IPS DF 6.9 (cell line): Measurements from ENCODE around the gene EPX.

Experiments
- DNase-seq: peaks from one replicate; pipeline ENCODE4 v3.0.0-alpha.2; 2013; ENCODE audit warnings: low read depth, low spot score
- H3K27ac ChIP-seq: one replicate; pipeline ENCODE4 v1.5.1; 2013; ENCODE audit warnings: low read length, control low read depth
- H3K27me3 ChIP-seq: 2 replicates; pipeline ENCODE4 v1.6.1; 2013; ENCODE audit warnings: mild to moderate bottlenecking, low read length; ENCODE audit not compliant: control insufficient read depth, insufficient read depth
- H3K36me3 ChIP-seq: 2 replicates; pipeline ENCODE4 v1.6.1; 2013; ENCODE audit warnings: low read length; ENCODE audit not compliant: control insufficient read depth, insufficient read depth
- H3K4me1 ChIP-seq: 2 replicates; pipeline ENCODE4 v1.6.1; 2013; ENCODE audit warnings: low read length; ENCODE audit not compliant: control insufficient read depth, insufficient read depth
- H3K4me3 ChIP-seq: 2 replicates; pipeline ENCODE4 v1.5.1; 2013; ENCODE audit warnings: mild to moderate bottlenecking, low read length
- H3K9me3 ChIP-seq: 2 replicates; pipeline ENCODE4 v1.6.1; 2013; ENCODE audit warnings: low read length, inconsistent platforms; ENCODE audit not compliant: control insufficient read depth, insufficient read depth
- WGBS: extraction: QIAGEN DNeasy Blood & Tissue Kit; methylation state at CpG from one replicate; pipeline ENCODE4 v1.1.7; 2013; ENCODE audit warnings: mixed read lengths, missing lambda C conversion rate; ENCODE audit not compliant: insufficient read length, insufficient coverage; 5-methylcytosine and 5-hydroxymethylcytosine counted together

The EPX gene

GRCh38 chr17:58200024-58200633, 7.6 kb downstream of the EPX start:
- H3K27me3 ChIP-seq: no peaks in the 10 kb centered on the region
- H3K4me3 ChIP-seq: no peak overlapping the region
- DNase-seq: peak; percentile 43
- no peaks in the 10 kb centered on the region for H3K9me3 ChIP-seq
- H3K36me3 ChIP-seq: no peaks in the 10 kb centered on the region
- no peak overlapping the region for H3K27ac ChIP-seq
- no peaks in the 10 kb centered on the region for H3K4me1 ChIP-seq
- no CpG with 5 or more reads among the region's 14 CpGs for WGBS

- no peak overlapping the region for H3K27ac ChIP-seq
- DNase-seq: no peak
- H3K27me3 ChIP-seq: no peaks in the 10 kb centered on the region
- H3K4me3 ChIP-seq: no peak overlapping the region
- H3K9me3 ChIP-seq: no peaks in the 10 kb centered on the region
- no peaks in the 10 kb centered on the region for H3K4me1 ChIP-seq
- no peaks in the 10 kb centered on the region for H3K36me3 ChIP-seq
- no CpG with 5 or more reads among the region's 7 CpGs for WGBS
Measured at GRCh38 chr17:58202859-58203258, 10.3 kb downstream of the EPX start.

GRCh38 chr17:58204796-58205195, 12.3 kb downstream of the EPX start:
- Histone ChIP-seq H3K9me3 (no peaks in the 10 kb centered on the region), H3K4me3 (no peak overlapping the region), H3K4me1 (no peaks in the 10 kb centered on the region), H3K36me3 (0 out of 2 replicates have a peak, but pooled peaks cover 3% of the 10 kb centered on the region), H3K27ac (no peak overlapping the region), H3K27me3 (no peaks in the 10 kb centered on the region)
- no CpG with 5 or more reads among the region's 5 CpGs for WGBS
- no peak for DNase-seq

GRCh38 chr17:58205936-58206335, 13.4 kb downstream of the EPX start:
- Histone ChIP-seq H3K4me1 (no peaks in the 10 kb centered on the region), H3K27ac (no peak overlapping the region), H3K27me3 (no peaks in the 10 kb centered on the region), H3K36me3 (0 out of 2 replicates have a peak, but pooled peaks cover 3% of the 10 kb centered on the region), H3K9me3 (no peaks in the 10 kb centered on the region), H3K4me3 (no peak overlapping the region)
- DNase-seq: no peak
- no CpG with 5 or more reads among the region's 11 CpGs for whole genome bisulfite sequencing

- no peak for DNase-seq
- no CpG with 5 or more reads among the region's 3 CpGs for WGBS
- Histone ChIP-seq H3K27me3 (no peaks in the 10 kb centered on the region), H3K9me3 (no peaks in the 10 kb centered on the region), H3K4me3 (no peak overlapping the region), H3K36me3 (0 out of 2 replicates have a peak, but pooled peaks cover 6% of the 10 kb centered on the region), H3K27ac (no peak overlapping the region), H3K4me1 (no peaks in the 10 kb centered on the region)
Measured at GRCh38 chr17:58207451-58207850, 14.9 kb downstream of the EPX start.

GRCh38 chr17:58208344-58208743, 15.8 kb downstream of the EPX start:
- no CpG with 5 or more reads among the region's 5 CpGs for WGBS
- Histone ChIP-seq H3K36me3 (0 out of 2 replicates have a peak, but pooled peaks cover 6% of the 10 kb centered on the region), H3K27ac (no peak overlapping the region), H3K27me3 (no peaks in the 10 kb centered on the region), H3K9me3 (no peaks in the 10 kb centered on the region), H3K4me1 (no peaks in the 10 kb centered on the region), H3K4me3 (no peak overlapping the region)
- DNase-seq: no peak

GRCh38 chr17:58210922-58211321, 18.4 kb downstream of the EPX start:
- Histone ChIP-seq H3K4me1 (no peaks in the 10 kb centered on the region), H3K27ac (no peak overlapping the region), H3K4me3 (no peak overlapping the region), H3K27me3 (no peaks in the 10 kb centered on the region), H3K9me3 (no peaks in the 10 kb centered on the region), H3K36me3 (0 out of 2 replicates have a peak, but pooled peaks cover 6% of the 10 kb centered on the region)
- DNase-seq: no peak
- no CpG with 5 or more reads among the region's 5 CpGs for WGBS

GRCh38 chr17:58215685-58216084, 23.2 kb downstream of the EPX start:
- no peak for DNase-seq
- Histone ChIP-seq H3K9me3 (no peaks in the 10 kb centered on the region), H3K27ac (no peak overlapping the region), H3K36me3 (0 out of 2 replicates have a peak, but pooled peaks cover 3% of the 10 kb centered on the region), H3K4me3 (no peak overlapping the region), H3K4me1 (no peaks in the 10 kb centered on the region; the same call in 1 of the 2 replicates), H3K27me3 (no peaks in the 10 kb centered on the region)

- no CpG with 5 or more reads among the region's 3 CpGs for WGBS
Measured at GRCh38 chr17:58217766-58218165, 25.2 kb downstream of the EPX start.

GRCh38 chr17:58219007-58219788, 26.7 kb downstream of the EPX start, which contains the start of gene MKS1:
Gene MKS1, minus strand, starts transcription at chr17:58219255. Its CDS starts 25 bp downstream, at chr17:58219230.
- peak; percentile 87 for DNase-seq
- no CpG with 5 or more reads among the region's 56 CpGs for WGBS
- Histone ChIP-seq H3K9me3 (no peaks in the 10 kb centered on the region), H3K27me3 (no peaks in the 10 kb centered on the region), H3K27ac (no peak within 1 kb of the TSS), H3K4me3 (peak within 1 kb of the TSS; percentile 75), H3K36me3 (no peaks in the 10 kb centered on the region), H3K4me1 (no peaks in the 10 kb centered on the region; the same call in 1 of the 2 replicates)

More at GRCh38 chr17:58217766-58218165, 25.2 kb downstream of the EPX start:
- Histone ChIP-seq H3K4me1 (no peaks in the 10 kb centered on the region; the same call in 1 of the 2 replicates), H3K4me3 (no peak overlapping the region), H3K27me3 (no peaks in the 10 kb centered on the region), H3K36me3 (no peaks in the 10 kb centered on the region), H3K9me3 (no peaks in the 10 kb centered on the region), H3K27ac (no peak overlapping the region)
- no peak for DNase-seq
